GM12865 (cell line): ENCODE data around the gene ITGA2B.

Experiments
- DNase-seq: peaks from one replicate; pipeline ENCODE4 v3.0.0; 2010; ENCODE audit warnings: low read depth
- H3K4me3 ChIP-seq: 2 replicates; pipeline ENCODE4 v1.5.1; 2011; ENCODE audit warnings: mild to moderate bottlenecking, low read depth, low read length, control low read depth
- CTCF ChIP-seq: IDR thresholded peaks from 2 replicates; pipeline ENCODE4 v1.5.1; 2011; ENCODE audit warnings: low read length, control low read depth, low read depth, inconsistent platforms; ENCODE audit not compliant: insufficient read depth; ENCODE audit errors: missing control alignments

The ITGA2B gene

GRCh38 chr17:44390250-44390870 lies 911 bp upstream of the ITGA2B start:
- TF ChIP-seq CTCF = no peak
- H3K4me3 ChIP-seq = no peak overlapping the region
- no peak for DNase-seq

DNA sequence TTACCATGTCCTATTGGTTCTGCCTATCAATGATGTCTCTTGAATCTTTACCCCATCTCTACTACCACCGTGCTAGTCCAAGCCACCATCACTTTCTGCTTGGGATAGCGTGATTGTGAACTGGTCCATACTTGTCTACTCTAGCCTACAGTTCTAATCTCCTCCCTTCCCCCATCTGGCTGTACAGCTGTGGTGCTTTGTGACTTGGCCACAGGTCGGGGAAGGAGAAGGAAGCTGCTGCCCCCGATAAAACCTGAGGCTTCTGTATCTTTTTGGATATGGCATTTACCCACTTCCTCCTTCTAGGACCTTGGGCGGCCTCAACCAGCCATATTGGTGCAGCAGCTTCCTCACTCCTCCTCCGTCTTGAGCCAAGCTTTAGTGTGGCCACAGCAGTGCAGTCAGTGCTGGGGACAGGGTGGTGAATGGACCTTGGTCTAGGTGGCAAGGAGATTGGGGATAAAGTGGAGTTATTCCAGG lies 314 bp upstream of the ITGA2B start:
- H3K4me3 ChIP-seq = no peak overlapping the region
- TF ChIP-seq CTCF = no peak
- DNase-seq = no peak

DNA sequence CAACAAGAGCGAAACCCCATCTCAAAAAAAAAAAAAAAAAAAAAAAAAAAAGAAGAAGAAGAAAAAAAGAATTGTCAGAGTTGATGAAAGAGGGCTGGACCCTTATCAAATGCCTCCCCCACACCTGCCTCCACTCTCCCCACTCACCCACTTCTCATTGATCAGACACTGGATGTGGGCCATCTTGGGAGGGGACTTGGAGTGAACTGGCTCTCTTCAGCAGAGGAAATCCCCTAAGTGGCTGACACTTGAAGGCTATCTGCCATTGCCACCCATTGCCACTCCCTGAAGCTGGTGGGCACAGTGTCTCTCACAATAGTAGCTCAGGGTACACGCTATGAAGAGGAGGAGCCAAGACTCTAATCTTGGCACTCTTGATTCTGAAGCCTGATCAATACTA lies 1.6 kb downstream of the ITGA2B start:
- no peak for DNase-seq

DNA sequence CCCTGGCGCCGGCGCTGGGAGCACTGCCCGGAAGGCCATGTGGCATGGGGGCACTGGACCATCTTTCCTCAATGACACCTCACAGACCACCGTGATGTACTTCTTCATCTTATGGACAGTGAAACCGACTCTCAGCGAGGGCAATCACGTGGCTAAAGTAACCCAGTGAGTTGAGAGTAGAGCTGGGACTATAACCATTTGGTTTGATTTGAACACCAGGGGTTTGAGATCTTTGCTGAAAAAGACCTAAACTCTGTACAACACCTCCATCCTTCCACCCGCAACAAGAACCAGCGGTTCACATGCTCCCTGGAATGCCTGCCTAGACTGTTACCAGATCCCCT lies 3.3 kb downstream of the ITGA2B start:
- no peak overlapping the region for H3K4me3 ChIP-seq
- TF ChIP-seq CTCF = no peak
- no peak for DNase-seq

More for the DNA sequence above, 1.6 kb downstream of the ITGA2B start:
- no peak overlapping the region for H3K4me3 ChIP-seq
- TF ChIP-seq CTCF = no peak

GRCh38 chr17:44385287-44386181 lies 3.9 kb downstream of the ITGA2B start:
- peak overlapping the region; percentile 70 for H3K4me3 ChIP-seq
- TF ChIP-seq CTCF = peak; percentile 7
- DNase-seq = peak; percentile 77

DNA sequence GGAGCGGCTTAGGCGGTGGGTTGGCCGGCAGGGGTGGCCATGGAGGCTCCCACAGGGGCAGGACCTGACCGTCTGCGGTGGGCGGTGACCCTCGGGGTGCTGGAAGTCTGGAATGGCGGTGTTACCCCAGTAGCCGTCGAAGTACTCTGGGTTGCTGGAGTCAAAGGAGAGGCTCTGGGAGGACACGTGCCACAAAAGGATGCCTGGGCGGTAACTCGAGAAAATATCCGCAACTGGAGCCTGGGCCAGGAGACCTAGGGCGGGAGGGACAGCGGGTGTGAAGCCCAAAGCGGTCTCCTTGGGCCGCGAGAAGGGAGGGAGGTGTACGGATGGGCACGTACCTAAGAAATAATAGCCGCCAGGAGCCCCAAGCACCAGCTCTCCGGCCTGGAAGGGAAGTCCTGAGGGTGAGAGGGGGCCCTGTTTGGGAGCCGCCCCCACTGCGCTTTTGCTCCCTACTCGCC lies 4.6 kb downstream of the ITGA2B start:
- no peak for TF ChIP-seq CTCF
- no peak for DNase-seq
- H3K4me3 ChIP-seq = peak overlapping the region; percentile 70
